Measurements from ENCODE around the gene IL13RA1.
"Not testable (repeated sequence)": the region's sequence is repeated elsewhere in the genome, so short reads cannot be mapped to it uniquely, and the experiment has no call there.

The IL13RA1 gene

GRCh38 chrX:118714521-118714920 is 12.9 kb upstream of the IL13RA1 start:
- no peak overlapping the region for H3K27ac ChIP-seq
- H3K36me3 ChIP-seq: no peaks in the 10 kb centered on the region
- H3K4me1 ChIP-seq (ENCODE audit: control insufficient read depth in 1 of 2, insufficient read depth in 1 of 2, low read depth in 1 of 2, low read length in 1 of 2): peaks cover 28 to 31% of the 10 kb centered on the region in 2 experiments
- TF ChIP-seq, protein P1, sequence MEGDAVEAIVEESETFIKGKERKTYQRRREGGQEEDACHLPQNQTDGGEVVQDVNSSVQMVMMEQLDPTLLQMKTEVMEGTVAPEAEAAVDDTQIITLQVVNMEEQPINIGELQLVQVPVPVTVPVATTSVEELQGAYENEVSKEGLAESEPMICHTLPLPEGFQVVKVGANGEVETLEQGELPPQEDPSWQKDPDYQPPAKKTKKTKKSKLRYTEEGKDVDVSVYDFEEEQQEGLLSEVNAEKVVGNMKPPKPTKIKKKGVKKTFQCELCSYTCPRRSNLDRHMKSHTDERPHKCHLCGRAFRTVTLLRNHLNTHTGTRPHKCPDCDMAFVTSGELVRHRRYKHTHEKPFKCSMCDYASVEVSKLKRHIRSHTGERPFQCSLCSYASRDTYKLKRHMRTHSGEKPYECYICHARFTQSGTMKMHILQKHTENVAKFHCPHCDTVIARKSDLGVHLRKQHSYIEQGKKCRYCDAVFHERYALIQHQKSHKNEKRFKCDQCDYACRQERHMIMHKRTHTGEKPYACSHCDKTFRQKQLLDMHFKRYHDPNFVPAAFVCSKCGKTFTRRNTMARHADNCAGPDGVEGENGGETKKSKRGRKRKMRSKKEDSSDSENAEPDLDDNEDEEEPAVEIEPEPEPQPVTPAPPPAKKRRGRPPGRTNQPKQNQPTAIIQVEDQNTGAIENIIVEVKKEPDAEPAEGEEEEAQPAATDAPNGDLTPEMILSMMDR (IDR thresholded peaks at IDR 0.05): no peak
- H3K27me3 ChIP-seq: no peaks in the 10 kb centered on the region
- H3K4me3 ChIP-seq (ENCODE audit: low read depth in 1 of 2, low read length in 1 of 2): no peak overlapping the region
- no peaks in the 10 kb centered on the region for H3K9me3 ChIP-seq

DNA sequence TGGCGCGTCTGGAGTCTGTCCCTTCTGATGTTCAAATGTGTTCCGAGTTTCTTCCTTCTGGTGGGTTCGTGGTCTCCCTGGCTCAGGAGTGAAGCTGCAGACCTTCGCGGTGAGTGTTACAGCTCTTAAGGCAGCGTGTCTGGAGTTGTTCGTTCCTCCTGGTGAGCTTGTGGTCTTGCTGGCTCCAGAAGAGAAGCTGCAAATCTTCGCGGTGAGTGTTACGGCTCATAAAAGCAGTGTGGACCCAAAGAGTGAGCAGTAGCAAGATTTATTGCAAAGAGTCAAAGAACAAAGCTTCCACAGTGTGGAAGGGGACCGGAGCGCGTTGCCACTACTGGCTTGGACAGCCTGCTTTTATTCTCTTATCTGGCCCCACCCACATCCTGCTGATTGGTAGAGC is 11.5 kb upstream of the IL13RA1 start:
- not testable (repeated sequence) for H3K9me3 ChIP-seq; H3K27ac ChIP-seq; H3K4me3 ChIP-seq (ENCODE audit: low read depth in 1 of 2, low read length in 1 of 2); H3K27me3 ChIP-seq; H3K36me3 ChIP-seq
- peaks cover 33 to 35% of the 10 kb centered on the region in 2 experiments for H3K4me1 ChIP-seq (ENCODE audit: control insufficient read depth in 1 of 2, insufficient read depth in 1 of 2, low read depth in 1 of 2, low read length in 1 of 2)

DNA sequence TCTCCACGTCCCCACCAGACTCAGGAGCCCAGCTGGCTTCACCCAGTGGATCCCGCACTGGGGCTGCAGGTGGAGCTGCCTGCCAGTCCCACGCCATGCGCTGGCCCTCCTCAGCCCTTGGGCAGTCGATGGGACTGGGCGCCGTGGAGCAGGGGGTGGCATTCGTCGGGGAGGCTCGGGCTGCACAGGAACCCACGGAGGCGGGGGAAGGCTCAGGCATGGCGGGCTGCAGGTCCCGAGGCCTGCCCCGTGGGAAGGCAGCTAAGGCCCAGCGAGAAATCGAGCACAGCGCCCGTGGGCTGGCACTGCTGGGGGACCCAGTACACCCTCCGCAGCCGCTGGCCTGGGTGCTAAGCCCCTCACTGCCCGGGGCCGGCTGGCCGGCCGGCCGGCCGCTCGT is 10.6 kb upstream of the IL13RA1 start:
- peaks cover 33 to 39% of the 10 kb centered on the region in 2 experiments for H3K4me1 ChIP-seq (ENCODE audit: control insufficient read depth in 1 of 2, insufficient read depth in 1 of 2, low read depth in 1 of 2, low read length in 1 of 2)
- H3K27ac ChIP-seq: peak overlapping the region; percentile 91
- H3K27me3 ChIP-seq; H3K4me3 ChIP-seq (ENCODE audit: low read depth in 1 of 2, low read length in 1 of 2); H3K36me3 ChIP-seq; H3K9me3 ChIP-seq: not testable (repeated sequence)

GRCh38 chrX:118717678-118718391 is 9.6 kb upstream of the IL13RA1 start:
- no peaks in the 10 kb centered on the region for H3K27me3 ChIP-seq
- H3K4me1 ChIP-seq (ENCODE audit: control insufficient read depth in 1 of 2, insufficient read depth in 1 of 2, low read depth in 1 of 2, low read length in 1 of 2): peaks cover 33 to 39% of the 10 kb centered on the region in 2 experiments
- TF ChIP-seq, protein P1 (IDR thresholded peaks at IDR 0.05): no peak
- H3K4me3 ChIP-seq (ENCODE audit: low read depth in 1 of 2, low read length in 1 of 2): peak overlapping the region; percentile 41 to 43
- peak overlapping the region; percentile 91 for H3K27ac ChIP-seq
- no peaks in the 10 kb centered on the region for H3K36me3 ChIP-seq
- no peaks in the 10 kb centered on the region for H3K9me3 ChIP-seq

GRCh38 chrX:118718737-118719136 is 8.7 kb upstream of the IL13RA1 start:
- Histone ChIP-seq H3K27ac (peak overlapping the region; percentile 91), H3K4me3 (ENCODE audit: low read depth in 1 of 2, low read length in 1 of 2) (peak overlapping the region; percentile 41 to 43), H3K36me3 (no peaks in the 10 kb centered on the region), H3K9me3 (no peaks in the 10 kb centered on the region), H3K27me3 (no peaks in the 10 kb centered on the region), H3K4me1 (ENCODE audit: control insufficient read depth in 1 of 2, insufficient read depth in 1 of 2, low read depth in 1 of 2, low read length in 1 of 2) (peaks cover 33 to 47% of the 10 kb centered on the region in 2 experiments)
- TF ChIP-seq, protein P1 (IDR thresholded peaks at IDR 0.05): no peak

GRCh38 chrX:118720058-118720707 is 7.2 kb upstream of the IL13RA1 start:
- no peaks in the 10 kb centered on the region for H3K27me3 ChIP-seq
- H3K4me3 ChIP-seq (ENCODE audit: low read depth in 1 of 2, low read length in 1 of 2): no peak overlapping the region
- H3K9me3 ChIP-seq: no peaks in the 10 kb centered on the region
- TF ChIP-seq, protein P1 (IDR thresholded peaks at IDR 0.05): no peak
- peaks cover 47 to 61% of the 10 kb centered on the region in 2 experiments for H3K4me1 ChIP-seq (ENCODE audit: control insufficient read depth in 1 of 2, insufficient read depth in 1 of 2, low read depth in 1 of 2, low read length in 1 of 2)
- H3K27ac ChIP-seq: no peak overlapping the region
- no peaks in the 10 kb centered on the region for H3K36me3 ChIP-seq

Data from neutrophil (primary cell).